ENCODE results near the gene LCP1.

The LCP1 gene

GRCh38 chr13:46143184-46143701 is 38.7 kb downstream of the LCP1 start:
- no peak overlapping the region for H3K4me3 ChIP-seq (ENCODE audit: low read depth, low read length)
- H3K9me3 ChIP-seq (ENCODE audit: control insufficient read depth, insufficient read depth, low read depth, low read length), result no peaks in the 10 kb centered on the region
- H3K4me1 ChIP-seq (ENCODE audit: control insufficient read depth, insufficient read depth, low read length), result no peaks in the 10 kb centered on the region
- no peak overlapping the region for H3K27ac ChIP-seq (ENCODE audit: extremely low read depth, low read depth, low read length)
- H3K36me3 ChIP-seq (ENCODE audit: control insufficient read depth in 2 of 2, insufficient read depth in 1 of 2, low read length in 2 of 2), result peaks cover 0 to 66% of the 10 kb centered on the region in 2 experiments; a peak in 2 of 3 replicates
- POLR2A ChIA-PET, result no interaction called here
- TF ChIP-seq ZNF76 (tag by site-specific recombination; IDR thresholded peaks at IDR 0.05; ENCODE audit: borderline replicate concordance, low read depth) (no peak), HOXA7 (CRISPR knock-in tag; IDR thresholded peaks at IDR 0.05; ENCODE audit: borderline replicate concordance) (no peak), ZNF157 (tag by site-specific recombination; IDR thresholded peaks at IDR 0.05) (no peak), ZNF837 (tag by site-specific recombination; IDR thresholded peaks at IDR 0.05) (no peak), ZNF140 (tag by site-specific recombination; IDR thresholded peaks at IDR 0.05) (no peak), ZNF138 (tag by site-specific recombination; IDR thresholded peaks at IDR 0.05; ENCODE audit: borderline replicate concordance) (no peak), ZNF658 (tag by site-specific recombination; IDR thresholded peaks at IDR 0.05) (no peak), AEBP2 (tag by site-specific recombination; IDR thresholded peaks at IDR 0.05; ENCODE audit: borderline replicate concordance) (no peak), KLF17 (tag by site-specific recombination; IDR thresholded peaks at IDR 0.05) (no peak), ZFP69B (tag by site-specific recombination; IDR thresholded peaks at IDR 0.05) (no peak)
- CTCF ChIA-PET, result interaction anchor here (0.6 to 1.8 kb wide), 2 partner anchors 17 to 26 kb away, joined by 5 read pairs; no protein-coding TSS in a partner anchor

- H3K27ac ChIP-seq (ENCODE audit: extremely low read depth, low read depth, low read length), result no peak overlapping the region
- peaks cover 0 to 64% of the 10 kb centered on the region in 2 experiments; a peak in 2 of 3 replicates for H3K36me3 ChIP-seq (ENCODE audit: control insufficient read depth in 2 of 2, insufficient read depth in 1 of 2, low read length in 2 of 2)
- CTCF ChIA-PET, result interaction anchor here (0.6 to 1.8 kb wide), 3 partner anchors 18 to 519 kb away, joined by 3 to 5 read pairs (median 5); no protein-coding TSS in a partner anchor
- POLR2A ChIA-PET, result no interaction called here
- no peaks in the 10 kb centered on the region for H3K4me1 ChIP-seq (ENCODE audit: control insufficient read depth, insufficient read depth, low read length)
- TF ChIP-seq ZNF610 (tag by site-specific recombination; IDR thresholded peaks at IDR 0.05; ENCODE audit: borderline replicate concordance), result no peak
- TF ChIP-seq ZNF354C (tag by site-specific recombination; IDR thresholded peaks at IDR 0.05; ENCODE audit: borderline replicate concordance, low read depth), result no peak
- TF ChIP-seq GLIS1 (tag by site-specific recombination; IDR thresholded peaks at IDR 0.05), result no peak
- no peak for TF ChIP-seq ZNF416 (tag by site-specific recombination; IDR thresholded peaks at IDR 0.05)
- no peak for TF ChIP-seq KLF1 (tag by site-specific recombination; IDR thresholded peaks at IDR 0.05)
- no peak for TF ChIP-seq ZNF747 (tag by site-specific recombination; IDR thresholded peaks at IDR 0.05)
- TF ChIP-seq, protein P1, sequence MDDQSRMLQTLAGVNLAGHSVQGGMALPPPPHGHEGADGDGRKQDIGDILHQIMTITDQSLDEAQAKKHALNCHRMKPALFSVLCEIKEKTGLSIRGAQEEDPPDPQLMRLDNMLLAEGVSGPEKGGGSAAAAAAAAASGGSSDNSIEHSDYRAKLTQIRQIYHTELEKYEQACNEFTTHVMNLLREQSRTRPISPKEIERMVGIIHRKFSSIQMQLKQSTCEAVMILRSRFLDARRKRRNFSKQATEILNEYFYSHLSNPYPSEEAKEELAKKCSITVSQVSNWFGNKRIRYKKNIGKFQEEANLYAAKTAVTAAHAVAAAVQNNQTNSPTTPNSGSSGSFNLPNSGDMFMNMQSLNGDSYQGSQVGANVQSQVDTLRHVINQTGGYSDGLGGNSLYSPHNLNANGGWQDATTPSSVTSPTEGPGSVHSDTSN (CRISPR knock-in tag; IDR thresholded peaks at IDR 0.05), result no peak
- no peak for TF ChIP-seq ZNF660 (tag by site-specific recombination; IDR thresholded peaks at IDR 0.05)
- no peak for TF ChIP-seq ZNF830 (tag by site-specific recombination; IDR thresholded peaks at IDR 0.05; ENCODE audit: low read depth)
- no peak for TF ChIP-seq SP2 (tag by site-specific recombination; IDR thresholded peaks at IDR 0.05)
- no peak for TF ChIP-seq ZNF843 (tag by site-specific recombination; IDR thresholded peaks at IDR 0.05)
- no peak for TF ChIP-seq ZNF692 (tag by site-specific recombination; IDR thresholded peaks at IDR 0.05)
- H3K9me3 ChIP-seq (ENCODE audit: control insufficient read depth, insufficient read depth, low read depth, low read length), result no peaks in the 10 kb centered on the region
- no peak overlapping the region for H3K4me3 ChIP-seq (ENCODE audit: low read depth, low read length)
Measured at GRCh38 chr13:46142776-46143175, 39.2 kb downstream of the LCP1 start.
